ENCODE measurements around the gene ADAMTS3. TPM values are rescaled to one million over a fixed set of nuclear protein-coding genes. Genes with fewer than 3 reads are reported as not detected.

ADAMTS3 gene
- total and polyA plus RNA-seq, 9 of the 15 experiments (the other 6 are each of a cell fraction or from before 2014, with no cell fraction given) = 4.0 to 18.0 (median 12.1) TPM

- Histone ChIP-seq H3K4me3 (no peak overlapping the region), H3K9ac (ENCODE audit: insufficient read depth in 1 of 2, low read depth in 2 of 2, low read length in 2 of 2) (no peak overlapping the region), H3K9me3 (replicated peaks; ENCODE audit: control insufficient read depth, insufficient read depth, low read depth, low read length) (no peaks in the 10 kb centered on the region), H3K79me2 (ENCODE audit: control insufficient read depth, insufficient read depth, low read length) (no peaks in the 10 kb centered on the region), H3K36me3 (ENCODE audit: control insufficient read depth, insufficient read depth, low read length) (peaks cover 26% of the 10 kb centered on the region; the same call in 1 of the 3 replicates), H2AFZ (ENCODE audit: low read depth, low read length) (no peak overlapping the region), H3K27me3 (ENCODE audit: control insufficient read depth in 2 of 2, insufficient read depth in 2 of 2, low read length in 2 of 2) (no peaks in the 10 kb centered on the region), H3K4me1 (replicated peaks in 1 of 2; ENCODE audit: control insufficient read depth in 2 of 2, insufficient read depth in 2 of 2, low read length in 2 of 2) (no peaks in the 10 kb centered on the region; a peak in 2 of 5 replicates), H3K27ac (ENCODE audit: extremely low read depth, low read depth, low read length) (no peak overlapping the region), H3K9me1 (ENCODE audit: control insufficient read depth, insufficient read depth, low read length) (no peaks in the 10 kb centered on the region), H3K4me2 (ENCODE audit: insufficient read depth, low read length) (no peak overlapping the region), H4K20me1 (replicated peaks; ENCODE audit: control insufficient read depth, insufficient read depth, low read length) (no peaks in the 10 kb centered on the region)
- peak in 2 of 4 experiments; percentile 14 to 27 for DNase-seq (ENCODE audit: extremely low read depth in 1 of 4, low spot score in 3 of 4)
- in situ Hi-C loops (cut with MboI) = no loop called here
- CTCF ChIA-PET (ENCODE audit: low intra/inter-chr PET ratio) = no interaction called here
- no TSS peak for BruUV-seq (replicated peaks)
- ATAC-seq = peak; percentile 80
- no peak for FAIRE-seq
- POLR2A ChIA-PET = no interaction called here
- WGBS (ENCODE audit: insufficient coverage, low coverage, missing lambda C conversion rate) = 43% methylated on average over 6 of the region's 6 CpGs
- intact Hi-C loops (cut with micrococcal nuclease) = loop anchor here (10.0 kb wide), 3 partner anchors 444 to 934 kb away; partner anchors contain the start of gene ANKRD17
- peak; percentile 90 for TF ChIP-seq MAFG (tag; conservative IDR thresholded peaks at IDR 0.05)
- peak; percentile 29; the same call in 1 of the 2 replicates for TF ChIP-seq BACH1 (tag; IDR thresholded peaks at IDR 0.05)
- no peak for TF ChIP-seq RFX7 (CRISPR knock-in tag; IDR thresholded peaks at IDR 0.05)
- no peak for TF ChIP-seq ATF7 (IDR thresholded peaks at IDR 0.05)
- TF ChIP-seq MAZ (CRISPR knock-in tag; conservative IDR thresholded peaks at IDR 0.05 in 1 of 2, IDR thresholded peaks at IDR 0.05 in 1 of 2) = no peak
- TF ChIP-seq PRMT5 (CRISPR knock-in tag; IDR thresholded peaks at IDR 0.05) = no peak
- TF ChIP-seq MAFK (IDR thresholded peaks at IDR 0.05; ENCODE audit: low read length) = 0 out of 2 replicates have a peak, but pooled peaks have one; percentile 31
- TF ChIP-seq ZBTB17 (CRISPR knock-in tag; IDR thresholded peaks at IDR 0.05) = no peak
- no peak for TF ChIP-seq DACH1 (IDR thresholded peaks at IDR 0.05; ENCODE audit: partially characterized antibody)
- peak; percentile 77 for TF ChIP-seq C11orf30 (IDR thresholded peaks at IDR 0.05; ENCODE audit: low read depth)
- no peak for TF ChIP-seq ZBTB12 (CRISPR knock-in tag; IDR thresholded peaks at IDR 0.05)
- TF ChIP-seq NFE2 (IDR thresholded peaks at IDR 0.05; ENCODE audit: low read depth) = peak; percentile 82
- no peak for TF ChIP-seq NCOA2 (IDR thresholded peaks at IDR 0.05; ENCODE audit: partially characterized antibody in 2 of 2)
- no peak for TF ChIP-seq ZNF512 (tag; IDR thresholded peaks at IDR 0.05)
- TF ChIP-seq ZNF644 (tag; IDR thresholded peaks at IDR 0.05; ENCODE audit: low read depth) = no peak
- TF ChIP-seq ZNF551 (CRISPR knock-in tag; IDR thresholded peaks at IDR 0.05) = no peak
- no peak for TF ChIP-seq ZBTB5 (IDR thresholded peaks at IDR 0.05)
- TF ChIP-seq MAFF (IDR thresholded peaks at IDR 0.05; ENCODE audit: low read length) = peak; percentile 60
- TF ChIP-seq ZFP36 (IDR thresholded peaks at IDR 0.05; ENCODE audit: low read depth, low read length, partially characterized antibody) = peak; percentile 59
These were observed 248.6 kb downstream of the ADAMTS3 start for GRCh38 chr4:72320223-72320948.

Data from K562 (cell line).